ENCODE measurements around the gene PLEKHG4.
A peak's percentile ranks its signal among the peaks of the same experiment; 100 is the strongest.

Gene PLEKHG4

DNA sequence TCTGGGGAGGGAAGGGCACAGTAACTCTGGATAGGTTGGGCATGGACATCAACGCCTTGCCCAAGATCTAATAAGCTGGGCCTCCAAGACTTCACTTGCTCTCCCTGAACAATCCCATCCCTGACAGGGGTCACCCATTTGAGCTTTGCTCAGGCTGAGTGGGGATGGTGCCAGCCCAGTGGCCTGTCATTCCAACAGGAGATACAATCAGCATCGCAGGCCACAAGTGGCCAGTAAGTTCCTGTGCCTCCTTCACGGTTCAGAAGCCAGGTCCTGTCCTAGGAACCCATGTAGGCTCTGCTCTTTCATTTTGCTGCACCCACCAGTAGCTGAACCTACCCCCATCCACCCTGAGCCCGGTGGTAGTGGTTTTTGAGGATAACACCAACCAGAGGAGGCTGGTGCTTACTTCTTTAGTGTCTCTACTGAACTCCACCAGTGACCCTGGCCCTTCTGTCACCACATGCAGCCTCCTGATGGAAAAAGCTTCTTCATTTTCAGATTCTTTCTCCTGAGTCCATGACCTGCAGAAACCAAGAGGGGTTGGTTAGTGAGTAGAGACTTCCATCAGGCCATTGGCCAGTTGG is 14.9 kb downstream of the PLEKHG4 start:
- no peak for DNase-seq

- no peak for DNase-seq
Measured at GRCh38 chr16:67294938-67295361, 15.6 kb downstream of the PLEKHG4 start.

DNA sequence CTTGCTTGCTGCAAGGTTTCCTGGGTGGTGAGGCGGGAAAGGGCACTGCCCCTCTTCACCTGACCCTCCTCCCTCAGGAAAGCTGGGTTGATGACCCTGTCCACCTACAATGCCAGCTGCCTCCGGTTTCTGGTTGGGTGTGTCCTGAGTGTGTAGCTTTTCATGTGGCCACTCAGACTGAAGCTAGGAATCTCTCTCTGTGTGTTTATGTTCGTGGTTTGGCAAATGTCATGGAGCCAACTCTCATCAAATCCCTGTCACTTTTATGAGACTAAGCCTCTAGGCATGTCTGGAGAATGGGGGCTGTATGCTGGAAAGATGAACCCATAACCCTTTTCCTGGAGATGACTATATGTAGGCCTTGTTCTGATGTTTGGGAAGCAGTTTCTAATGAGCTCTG is 17.1 kb downstream of the PLEKHG4 start:
- DNase-seq = no peak

DNA sequence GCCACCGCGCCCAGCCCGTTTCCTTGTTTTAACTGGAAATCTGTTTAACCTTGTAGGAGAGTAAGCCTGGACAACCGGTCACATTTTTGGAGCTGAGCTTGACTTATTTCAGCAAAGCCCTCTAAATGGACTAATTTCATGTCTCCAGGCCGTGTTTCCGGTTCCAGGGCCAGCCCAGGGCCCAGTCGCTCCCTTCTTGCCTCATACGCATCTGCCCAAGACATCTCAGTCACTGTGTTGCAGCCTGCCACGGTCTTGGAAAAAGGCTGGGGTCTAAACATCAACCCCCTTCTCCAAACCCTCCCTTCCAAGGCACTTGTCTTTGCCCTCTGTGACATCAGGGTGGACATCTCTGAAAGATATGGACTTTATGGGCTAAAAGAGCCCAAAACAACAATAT is 18.9 kb downstream of the PLEKHG4 start:
- DNase-seq = no peak

DNA sequence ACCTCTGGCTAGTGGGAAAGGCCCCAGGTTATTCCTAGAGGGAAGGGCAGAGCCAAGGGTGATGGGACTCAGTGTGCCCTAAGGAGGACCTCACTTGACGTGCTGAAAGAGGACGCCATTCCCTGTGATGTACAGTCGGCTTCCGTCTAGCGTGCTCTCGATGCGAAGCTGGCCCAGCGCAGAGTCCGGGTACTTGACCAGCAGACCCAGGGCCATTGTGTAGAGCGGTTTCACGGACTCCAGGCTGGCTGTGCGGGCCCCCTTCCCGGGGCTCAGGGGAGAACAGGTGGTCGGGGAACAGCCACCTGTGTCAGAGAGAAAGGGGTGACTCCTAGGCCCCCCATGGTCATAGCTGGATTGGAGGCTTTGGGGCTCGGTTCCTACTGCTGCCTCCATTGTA is 19.9 kb downstream of the PLEKHG4 start:
- no peak for DNase-seq

- no peak for DNase-seq
Measured at GRCh38 chr16:67301080-67301782, 21.9 kb downstream of the PLEKHG4 start.

- DNase-seq = no peak
Measured at GRCh38 chr16:67302076-67302475, 22.7 kb downstream of the PLEKHG4 start.

GRCh38 chr16:67302970-67303369 is 23.6 kb downstream of the PLEKHG4 start:
- no peak for DNase-seq

DNA sequence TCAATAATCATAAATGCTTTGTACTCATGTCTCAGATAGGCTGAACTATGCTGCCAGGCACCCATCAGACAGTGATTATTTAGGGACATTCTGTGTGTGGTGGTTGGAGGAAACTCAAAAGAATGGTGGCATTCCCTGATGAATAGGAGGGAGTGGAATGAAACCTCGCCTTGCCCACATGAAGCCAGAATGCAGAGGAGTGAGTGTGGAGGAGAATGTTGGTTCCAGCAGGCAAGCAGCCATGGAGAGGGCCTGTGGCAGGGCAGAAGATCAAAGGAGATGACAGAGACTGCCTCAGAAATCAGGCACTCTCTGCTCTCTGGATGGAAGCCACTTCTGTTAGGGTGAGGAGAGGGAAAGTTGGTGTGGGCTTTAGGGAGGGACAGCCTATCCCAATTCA is 24.7 kb downstream of the PLEKHG4 start:
- no peak for DNase-seq

DNA sequence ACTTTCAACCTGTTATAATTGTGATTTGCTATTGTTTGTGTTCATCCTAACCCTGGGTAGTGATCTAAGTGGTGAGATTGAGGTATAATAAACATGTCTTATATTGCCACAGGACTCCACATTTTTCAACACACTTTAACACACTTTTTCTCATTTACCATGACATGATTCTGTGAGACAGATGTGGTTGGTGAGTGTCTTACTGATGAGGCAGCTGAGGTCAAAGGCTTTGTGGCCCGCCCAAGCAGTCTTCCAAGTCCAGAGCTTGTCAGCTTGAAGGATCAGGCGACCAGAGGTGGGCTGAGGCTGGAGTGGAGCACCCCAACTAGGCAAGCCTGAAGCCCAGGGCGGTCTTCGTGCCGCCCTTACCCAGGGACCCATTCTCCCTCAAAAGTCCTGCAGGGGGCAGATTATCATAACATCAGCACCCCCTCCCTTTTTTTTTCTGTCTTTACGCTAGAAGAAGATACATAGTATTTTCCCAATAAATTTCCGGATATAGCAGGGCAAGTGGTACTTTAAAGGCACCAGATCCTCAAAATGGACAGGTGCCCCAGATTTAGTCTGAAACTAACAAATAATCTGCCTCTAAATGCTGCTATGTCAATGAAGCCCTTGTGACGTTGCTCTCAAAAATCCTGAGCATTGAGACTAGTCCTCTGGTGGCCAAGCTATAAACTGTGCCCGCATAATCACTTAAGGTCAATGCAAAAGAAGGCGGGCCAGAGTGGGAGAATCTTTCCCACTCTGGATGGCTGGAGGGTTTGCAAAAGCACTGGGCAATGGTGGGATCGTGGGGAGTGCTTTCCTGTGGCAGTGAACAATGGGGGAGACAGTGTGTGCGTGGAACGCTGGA is 26.1 kb downstream of the PLEKHG4 start:
- no peak for DNase-seq

- no peak for DNase-seq
Measured at GRCh38 chr16:67310561-67310960, 31.2 kb downstream of the PLEKHG4 start.

DNA sequence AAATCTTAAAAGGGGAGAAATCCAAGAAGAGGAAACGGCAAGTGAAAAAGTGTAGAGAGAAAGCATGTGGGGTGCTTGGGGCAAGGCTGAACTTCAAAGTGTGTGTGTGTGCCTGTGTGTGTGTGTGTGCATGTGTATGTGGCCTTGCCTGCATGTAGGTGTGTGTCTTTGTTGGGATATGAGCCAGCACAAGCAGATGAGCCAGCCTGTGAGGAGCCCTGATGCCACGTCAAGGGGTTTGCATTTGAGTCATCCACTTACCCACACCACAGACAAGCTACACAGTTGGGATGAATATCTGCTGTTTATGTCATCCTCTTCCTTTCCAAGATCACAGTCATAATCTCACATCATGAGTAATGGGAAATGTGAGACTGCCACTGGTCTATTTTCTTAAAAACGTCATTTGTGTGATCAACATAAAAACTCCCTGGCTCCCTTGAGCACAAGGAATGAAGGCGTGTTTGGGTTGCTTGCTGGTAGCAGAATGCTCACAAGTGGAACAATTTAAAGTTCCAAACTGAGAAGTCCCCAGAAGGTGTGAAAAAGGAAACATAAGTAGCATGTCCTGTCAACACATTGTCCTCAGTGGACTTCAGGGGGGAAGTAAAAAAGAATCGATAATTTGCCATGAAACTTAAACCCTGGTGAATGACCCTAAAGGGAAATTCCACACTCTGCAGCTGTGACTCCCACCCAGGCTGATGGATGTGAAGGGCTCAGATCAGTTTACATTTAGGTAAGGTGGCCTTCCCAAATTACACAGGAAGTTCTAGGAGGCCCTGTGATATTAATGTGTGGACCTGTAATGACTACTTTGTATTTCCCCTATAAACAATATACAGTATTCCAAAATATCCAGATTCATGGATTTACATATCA is 32.5 kb downstream of the PLEKHG4 start:
- no peak for DNase-seq

DNA sequence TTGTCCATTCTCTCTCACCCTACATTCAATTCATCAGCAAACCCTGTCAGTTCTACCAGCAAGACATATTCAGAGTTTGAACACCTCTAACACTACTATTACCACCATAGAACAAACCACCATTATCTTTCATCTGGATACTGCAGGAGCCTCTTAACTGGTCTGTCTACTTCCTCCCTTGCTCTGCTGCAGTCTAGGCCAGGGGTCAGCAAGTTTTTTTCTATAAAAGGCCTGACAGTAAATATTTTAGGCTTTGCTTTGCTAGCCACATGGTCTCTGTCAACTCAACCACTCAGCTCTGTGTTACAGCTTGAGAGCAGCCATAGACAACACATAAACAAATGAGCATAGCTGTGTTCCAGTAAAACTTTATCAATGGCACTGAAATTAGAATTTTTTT is 33.4 kb downstream of the PLEKHG4 start:
- no peak for DNase-seq

DNA sequence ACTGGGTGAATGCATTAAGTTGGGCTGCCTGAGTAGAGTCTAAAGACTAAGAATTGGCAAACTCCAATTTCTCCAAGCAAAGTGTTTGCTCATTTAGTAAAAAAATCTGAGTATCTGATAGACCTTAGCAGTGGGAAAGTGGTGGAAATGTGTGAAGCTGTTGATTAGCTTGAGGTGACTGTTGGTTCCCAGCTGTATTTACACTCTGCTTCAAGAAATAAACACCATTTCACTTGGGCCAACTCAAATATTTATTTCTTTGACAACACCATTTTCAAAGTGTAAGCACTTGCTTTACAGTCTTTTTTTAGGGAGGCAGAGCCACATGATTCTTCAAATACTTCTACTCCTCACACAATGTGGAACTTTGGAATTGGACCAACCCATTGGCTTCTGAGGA is 38.5 kb downstream of the PLEKHG4 start:
- no peak for DNase-seq

DNA sequence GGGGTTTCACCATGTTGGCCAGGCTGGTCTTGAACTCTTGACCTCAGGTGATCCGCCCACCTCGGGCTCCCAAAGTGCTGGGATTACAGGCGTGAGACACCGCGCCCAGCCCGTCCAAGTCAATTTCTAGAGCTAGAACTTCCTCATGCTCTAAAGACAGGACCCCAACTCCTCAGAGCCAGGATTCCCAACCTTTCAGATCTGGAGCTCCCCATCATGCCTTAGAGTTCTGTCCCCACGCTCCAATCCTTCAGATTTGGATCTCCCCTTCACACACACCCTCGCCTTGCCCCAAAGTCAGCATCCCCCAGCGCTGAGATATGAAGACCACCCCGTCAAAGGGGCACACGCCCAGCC is 46.8 kb downstream of the PLEKHG4 start:
- no peak for DNase-seq

GRCh38 chr16:67326472-67327309 is 47.4 kb downstream of the PLEKHG4 start, which contains the start of the genes KCTD19 and LRRC36:
KCTD19 (minus strand) TSS chr16:67326741; CDS start chr16:67326707, 34 bp downstream.
LRRC36 (plus strand) TSS chr16:67326815; CDS start chr16:67326863, 48 bp downstream.
- peak; percentile 62 for DNase-seq

DNA sequence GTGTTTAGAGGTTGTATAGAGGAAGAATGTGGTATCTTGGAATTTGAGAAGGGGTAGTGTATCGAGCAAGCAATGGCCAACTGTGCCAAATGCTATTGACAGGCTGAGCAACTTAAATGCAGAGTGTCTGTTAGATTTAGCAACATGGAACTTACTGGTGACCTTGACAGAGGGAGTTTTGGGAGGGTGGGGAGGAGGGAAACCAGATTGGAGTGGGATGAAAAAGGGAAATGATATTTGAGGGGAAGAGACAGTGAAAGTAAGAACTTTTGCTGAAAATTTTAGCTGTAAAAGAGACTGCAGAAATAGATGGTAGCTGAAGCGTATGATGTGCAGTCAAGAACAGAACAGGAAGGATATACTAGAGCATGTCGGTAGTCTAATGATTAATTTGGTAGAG is 48.4 kb downstream of the PLEKHG4 start:
- DNase-seq = no peak

GRCh38 chr16:67329901-67330300 is 50.6 kb downstream of the PLEKHG4 start:
- DNase-seq = no peak

GRCh38 chr16:67333315-67333714 is 54.0 kb downstream of the PLEKHG4 start:
- DNase-seq = no peak

GRCh38 chr16:67336116-67336515 is 56.8 kb downstream of the PLEKHG4 start:
- no peak for DNase-seq

GRCh38 chr16:67336648-67337047 is 57.3 kb downstream of the PLEKHG4 start:
- no peak for DNase-seq

All from CD4-positive, alpha-beta T cell treated with Interferon gamma for 1 hour (primary cell).